Superior temporal gyrus (tissue), 1 donor: ENCODE measurements around the gene UBR3.
A peak's percentile ranks its signal among the peaks of the same experiment; 100 is the strongest.
"Not testable (repeated sequence)": the region's sequence is repeated elsewhere in the genome, so short reads cannot be mapped to it uniquely, and the experiment has no call there.

ENCODE experiments used
- DNase-seq: peaks from one replicate; pipeline ENCODE4 v3.0.0-alpha.2; 2016; ENCODE audit errors: extremely low spot score

The UBR3 gene

DNA sequence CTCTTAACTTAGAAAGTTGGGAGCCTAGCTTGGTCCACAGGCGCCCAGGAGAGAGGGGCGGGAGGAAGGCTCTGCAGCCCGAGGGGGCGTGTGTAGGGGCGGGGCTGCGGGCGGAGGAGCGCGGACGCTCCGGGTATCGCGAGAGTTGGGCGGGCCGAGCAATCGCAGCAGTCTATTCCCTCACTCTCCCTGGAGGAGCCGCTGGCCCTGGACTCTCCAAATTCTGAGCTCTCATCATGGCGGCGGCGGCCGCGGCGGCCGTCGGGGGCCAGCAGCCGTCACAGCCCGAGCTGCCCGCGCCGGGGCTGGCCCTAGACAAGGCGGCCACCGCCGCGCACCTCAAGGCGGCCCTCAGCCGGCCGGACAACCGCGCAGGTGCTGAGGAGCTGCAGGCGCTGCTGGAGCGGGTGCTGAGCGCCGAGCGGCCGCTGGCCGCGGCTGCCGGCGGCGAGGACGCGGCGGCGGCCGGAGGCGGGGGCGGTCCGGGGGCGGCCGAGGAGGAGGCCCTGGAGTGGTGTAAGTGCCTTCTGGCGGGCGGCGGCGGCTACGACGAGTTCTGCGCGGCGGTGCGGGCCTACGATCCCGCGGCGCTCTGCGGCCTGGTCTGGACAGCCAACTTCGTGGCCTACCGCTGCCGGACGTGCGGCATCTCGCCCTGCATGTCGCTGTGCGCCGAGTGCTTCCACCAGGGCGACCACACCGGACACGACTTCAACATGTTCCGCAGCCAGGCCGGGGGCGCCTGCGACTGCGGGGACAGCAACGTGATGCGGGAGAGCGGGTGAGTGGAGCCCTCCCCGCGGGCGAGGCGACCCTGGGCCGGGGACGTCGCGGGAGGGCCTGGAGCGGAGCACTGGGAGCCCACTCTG, at the start of gene UBR3:
Gene UBR3 (plus strand): TSS at position 183 of the 869 bp plus-strand sequence. CDS start 54 bp downstream, at position 237.
- DNase-seq = peak; percentile 91

DNA sequence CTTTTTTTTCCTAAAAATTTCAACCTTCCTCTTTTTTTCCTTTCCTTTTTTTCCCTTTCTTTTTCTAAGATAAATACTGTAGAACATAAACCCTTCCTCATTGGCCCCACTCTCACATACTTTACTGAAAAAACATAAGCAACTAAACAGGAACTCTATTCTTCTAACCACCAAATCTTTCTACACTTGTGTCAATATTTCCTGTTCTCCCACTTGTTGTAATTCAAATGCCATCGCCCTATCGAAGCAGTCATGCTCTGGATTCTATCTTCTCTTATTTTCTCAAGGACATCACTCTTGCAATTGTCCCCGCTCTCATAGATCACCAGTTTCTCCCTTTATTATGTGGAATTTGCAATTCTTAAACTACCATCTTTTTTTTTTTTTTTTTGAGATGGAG, 48.8 kb upstream of the UBR3 start:
- no peak for DNase-seq

DNA sequence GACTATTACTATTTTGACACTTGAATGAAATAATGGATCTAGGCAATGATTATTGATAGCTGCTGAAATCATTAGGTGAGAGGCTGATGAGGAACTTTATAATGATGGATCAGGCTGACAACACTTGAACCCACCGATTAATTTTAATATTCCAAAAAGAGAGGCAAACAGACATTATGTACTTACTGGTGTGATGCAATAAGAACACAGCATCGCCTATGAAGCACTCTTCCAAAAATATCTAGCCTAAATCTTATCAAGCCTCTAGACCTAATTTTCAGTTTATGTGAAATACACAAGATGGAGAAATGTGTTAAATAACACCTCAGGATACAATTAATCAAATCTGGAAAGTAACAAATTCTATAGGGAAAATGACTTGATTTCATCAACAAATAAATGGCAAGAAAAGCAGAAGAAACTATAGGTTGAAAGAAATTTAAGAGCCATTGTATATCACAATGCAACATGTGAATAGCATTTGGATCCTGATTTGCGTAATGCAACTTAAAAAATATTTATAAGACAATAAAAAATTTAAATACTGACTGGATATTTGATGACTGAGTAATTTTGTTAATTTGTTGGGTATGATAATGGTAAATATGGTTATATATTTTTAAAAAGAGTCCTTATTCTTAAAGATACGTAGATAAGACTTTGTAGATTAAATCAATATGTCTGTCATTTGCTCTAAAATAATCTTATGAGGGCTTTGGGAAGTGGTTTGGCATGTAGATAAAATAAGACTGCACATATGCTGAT, 45.8 kb upstream of the UBR3 start:
- no peak for DNase-seq

GRCh38 chr2:169782513-169782912, 44.7 kb upstream of the UBR3 start:
- DNase-seq = no peak

DNA sequence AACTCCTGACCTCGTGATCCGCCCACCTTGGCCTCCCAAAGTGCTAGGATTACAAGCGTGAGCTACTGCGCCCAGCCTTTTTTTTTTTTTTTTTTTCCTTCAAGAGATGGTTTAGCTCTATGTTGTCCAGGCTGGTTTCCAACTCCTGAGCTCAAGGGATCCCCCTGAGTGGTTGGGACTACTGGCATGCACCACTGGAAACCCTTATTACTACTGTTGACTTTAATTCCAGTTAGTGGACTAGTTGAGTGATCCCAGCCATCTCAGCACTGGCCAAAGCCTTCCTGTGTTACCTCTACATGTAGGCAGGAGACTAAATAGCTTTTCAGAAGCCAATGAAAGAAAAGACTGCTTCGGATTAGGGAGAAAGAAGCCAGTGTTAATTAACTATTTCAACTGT, 36.7 kb upstream of the UBR3 start:
- DNase-seq = no peak

DNA sequence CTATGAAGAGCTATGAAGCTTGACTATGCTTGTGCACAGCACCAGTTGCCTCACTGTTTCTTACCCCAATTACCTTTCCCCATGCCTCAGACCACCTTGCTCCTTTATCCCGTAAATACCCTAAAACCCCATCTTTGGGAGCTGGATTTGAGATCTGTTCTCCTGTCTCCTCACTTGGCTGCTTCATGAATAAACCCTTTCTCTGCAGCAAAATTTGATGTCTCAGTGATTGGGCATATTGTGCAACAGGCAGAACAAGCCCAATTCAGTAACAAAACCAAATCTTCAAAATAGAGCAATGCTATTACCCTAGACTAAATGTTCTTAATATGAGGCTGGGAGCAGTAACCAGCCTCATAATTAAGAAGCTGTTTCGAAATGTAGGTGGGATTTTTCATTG, 32.1 kb upstream of the UBR3 start:
- no peak for DNase-seq

- DNase-seq = no peak
These were observed 30.8 kb upstream of the UBR3 start for GRCh38 chr2:169796441-169796840.

DNA sequence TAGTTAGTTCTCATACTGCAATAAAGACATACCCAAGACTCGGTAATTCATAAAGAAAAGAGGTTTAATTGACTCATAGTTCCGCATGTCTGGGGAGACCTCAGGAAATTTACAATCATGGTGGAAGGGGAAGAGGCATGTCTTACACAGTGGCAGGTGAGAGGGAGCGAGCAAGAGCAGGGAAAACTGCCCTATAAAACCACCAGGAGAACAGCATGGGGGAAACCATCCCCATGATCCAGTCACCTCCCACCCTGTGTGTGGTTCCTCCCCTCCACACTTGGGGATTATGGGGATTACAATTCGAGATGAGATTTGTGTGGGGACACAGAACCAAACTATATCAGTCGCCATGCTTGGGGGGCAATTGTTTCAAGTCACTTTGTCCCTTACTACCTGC, 29.7 kb upstream of the UBR3 start:
- no peak for DNase-seq

DNA sequence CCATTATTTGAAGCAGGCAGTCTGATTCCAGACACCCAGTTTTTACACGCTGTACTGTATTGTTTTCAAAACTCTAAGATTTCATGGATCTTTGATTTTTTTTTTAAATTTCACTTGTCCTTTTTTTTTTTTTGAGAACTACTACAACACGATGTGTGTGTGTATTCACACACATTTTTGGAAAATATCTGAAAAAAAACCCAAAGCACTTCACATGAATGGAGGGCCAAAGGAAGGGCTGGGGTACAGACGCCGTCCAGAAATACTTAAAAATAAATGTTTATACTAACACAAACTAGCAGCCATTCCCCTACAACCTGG, 28.9 kb upstream of the UBR3 start:
- no peak for DNase-seq

- peak; percentile 91 for DNase-seq
These were observed 28.3 kb upstream of the UBR3 start, which contains the start of gene SSB for GRCh38 chr2:169798718-169799592. SSB (plus strand) TSS chr2:169798871; CDS start chr2:169800961, 2,090 bp downstream.

- DNase-seq = no peak
These were observed 23.8 kb upstream of the UBR3 start for GRCh38 chr2:169803480-169803879.

DNA sequence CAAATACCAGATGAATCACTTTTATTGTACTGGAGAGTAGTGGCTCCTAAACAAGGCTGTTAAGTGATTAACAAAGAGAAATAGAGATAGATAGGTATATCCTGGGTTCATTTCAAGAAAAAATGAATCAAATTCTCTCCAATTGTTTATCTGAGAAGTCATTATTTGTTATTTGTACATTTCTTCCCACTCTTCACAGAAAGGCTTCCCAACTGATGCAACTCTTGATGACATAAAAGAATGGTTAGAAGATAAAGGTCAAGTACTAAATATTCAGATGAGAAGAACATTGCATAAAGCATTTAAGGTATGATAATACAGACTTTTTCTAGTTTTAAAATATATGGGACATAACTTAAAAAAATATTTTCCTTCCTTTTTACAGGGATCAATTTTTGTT, 20.7 kb upstream of the UBR3 start:
- no peak for DNase-seq

DNA sequence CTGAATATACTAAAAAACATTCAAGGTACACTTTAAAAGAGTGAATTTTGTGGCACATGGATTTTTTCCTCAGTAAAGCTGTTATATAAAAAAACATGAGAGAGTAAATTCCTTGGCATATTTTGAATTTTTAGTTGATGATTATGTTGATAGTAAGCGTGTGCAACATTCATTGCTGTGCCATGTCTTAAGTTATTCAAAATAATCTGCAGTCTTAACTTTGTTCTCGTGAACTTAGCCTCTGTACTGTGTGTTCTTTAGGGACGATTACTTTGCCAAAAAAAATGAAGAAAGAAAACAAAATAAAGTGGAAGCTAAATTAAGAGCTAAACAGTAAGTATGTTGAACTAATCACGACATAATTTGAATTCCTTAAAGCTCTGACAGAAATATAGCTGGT, 19.0 kb upstream of the UBR3 start:
- DNase-seq = no peak

GRCh38 chr2:169815849-169816248, 11.4 kb upstream of the UBR3 start:
- no peak for DNase-seq

GRCh38 chr2:169816961-169817360, 10.3 kb upstream of the UBR3 start:
- not testable (repeated sequence) for DNase-seq

DNA sequence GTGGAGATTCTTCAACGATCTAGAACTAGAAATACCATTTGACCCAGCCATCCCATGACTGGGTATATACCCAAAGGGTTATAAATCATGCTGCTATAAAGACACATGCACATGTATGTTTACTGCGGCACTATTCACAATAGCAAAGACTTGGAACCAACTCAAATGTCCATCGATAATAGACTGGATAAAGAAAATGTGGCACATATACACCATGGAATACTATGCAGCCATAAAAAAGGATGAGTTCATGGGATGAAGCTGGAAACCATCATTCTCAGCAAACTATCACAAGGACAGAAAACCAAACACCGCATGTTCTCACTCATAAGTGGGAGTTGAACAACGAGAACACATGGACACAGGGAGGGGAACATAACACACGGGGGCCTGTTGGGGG, 9.9 kb upstream of the UBR3 start:
- DNase-seq = not testable (repeated sequence)

- DNase-seq = no peak
These were observed 9.0 kb upstream of the UBR3 start for GRCh38 chr2:169818241-169818640.

DNA sequence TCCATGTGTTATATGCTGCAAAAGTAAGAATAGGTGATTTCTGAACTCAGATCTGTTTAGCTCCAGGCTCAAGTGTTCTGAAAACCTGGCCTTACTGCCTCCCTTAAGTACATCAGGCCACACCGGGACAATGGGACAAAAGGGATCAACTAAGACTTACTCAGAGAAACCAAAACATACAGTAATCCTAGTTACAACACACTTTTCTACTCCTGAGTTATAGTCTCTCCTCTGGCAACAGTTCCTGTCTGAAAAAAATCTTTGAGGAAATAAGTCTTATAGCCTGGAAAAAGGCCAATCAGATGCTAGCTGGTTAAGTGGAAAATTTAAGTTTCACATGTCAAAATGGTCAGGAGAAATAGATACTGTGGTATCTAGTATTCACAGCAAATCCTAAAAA, 8.1 kb upstream of the UBR3 start:
- DNase-seq = no peak

DNA sequence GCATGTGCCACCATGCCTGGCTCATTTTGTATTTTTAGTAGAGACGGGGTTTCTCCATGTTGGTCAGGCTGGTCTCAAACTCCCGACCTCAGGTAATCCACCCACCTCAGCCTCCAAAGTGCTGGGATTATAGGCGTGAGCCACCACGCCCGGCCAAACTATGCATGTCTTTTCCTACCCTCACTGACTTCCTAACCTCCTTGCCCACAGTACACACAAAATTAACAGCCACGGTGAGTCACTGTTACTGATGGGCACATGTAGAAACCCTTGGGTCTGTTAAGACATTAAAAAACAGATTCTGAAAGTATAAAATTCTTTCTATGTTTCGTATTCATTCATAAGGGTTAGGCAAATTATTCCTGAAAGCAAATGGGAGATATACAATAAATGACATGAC, 7.2 kb upstream of the UBR3 start:
- DNase-seq = not testable (repeated sequence)

DNA sequence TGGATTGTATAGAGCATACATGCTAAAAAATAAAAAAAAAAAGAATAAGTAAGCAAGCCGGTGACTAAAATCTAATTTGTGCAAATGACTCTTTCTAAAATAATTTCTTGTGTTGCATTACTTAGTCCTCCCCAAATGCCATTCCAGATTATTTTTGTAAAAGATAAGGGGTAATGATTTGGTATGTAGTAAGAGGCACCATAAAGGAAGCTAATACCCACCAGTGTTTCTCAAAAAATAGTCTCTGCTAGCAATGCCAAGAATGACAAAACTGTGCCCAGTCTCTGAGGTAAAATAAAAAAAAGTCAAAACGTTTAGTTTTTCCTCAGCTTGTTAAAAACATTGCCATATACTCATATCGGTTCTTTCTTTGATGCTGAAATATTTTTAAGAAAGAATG, 5.2 kb upstream of the UBR3 start:
- no peak for DNase-seq

- DNase-seq = no peak
These were observed 4.4 kb upstream of the UBR3 start for GRCh38 chr2:169822785-169823392.

GRCh38 chr2:169823996-169824372, 3.3 kb upstream of the UBR3 start:
- no peak for DNase-seq
